ENCODE measurements around the gene AMOT. TPM values are rescaled to one million over a fixed set of nuclear protein-coding genes. Genes with fewer than 3 reads are reported as not detected.

The AMOT gene
- total and polyA plus RNA-seq, 2 donors (not counting 1 experiment from before 2014, with no cell fraction given) = 0.91 to 5.2 TPM

DNA sequence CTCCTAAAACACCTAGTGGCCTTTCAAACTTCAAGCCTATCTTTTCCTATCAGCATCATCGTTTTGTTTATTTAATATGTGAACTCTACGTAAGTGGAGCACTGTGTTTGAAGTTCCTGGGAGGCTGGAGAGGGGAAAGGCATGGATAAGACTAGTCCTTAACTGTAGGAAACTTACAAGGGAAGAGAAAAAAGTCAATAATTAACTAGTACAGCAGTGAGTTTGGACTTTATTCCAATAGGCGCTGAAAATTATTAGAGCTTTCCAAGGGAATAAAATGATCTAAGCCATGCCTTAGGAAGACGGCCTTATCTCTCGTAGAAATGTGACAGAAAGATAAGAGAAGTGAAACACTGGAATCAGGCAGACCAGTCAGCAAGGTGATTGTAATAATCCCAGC, 55.3 kb downstream of the AMOT start:
- no peak overlapping the region for H3K4me2 ChIP-seq (replicated peaks; ENCODE audit: low read depth, low read length, poor library complexity, severe bottlenecking)

DNA sequence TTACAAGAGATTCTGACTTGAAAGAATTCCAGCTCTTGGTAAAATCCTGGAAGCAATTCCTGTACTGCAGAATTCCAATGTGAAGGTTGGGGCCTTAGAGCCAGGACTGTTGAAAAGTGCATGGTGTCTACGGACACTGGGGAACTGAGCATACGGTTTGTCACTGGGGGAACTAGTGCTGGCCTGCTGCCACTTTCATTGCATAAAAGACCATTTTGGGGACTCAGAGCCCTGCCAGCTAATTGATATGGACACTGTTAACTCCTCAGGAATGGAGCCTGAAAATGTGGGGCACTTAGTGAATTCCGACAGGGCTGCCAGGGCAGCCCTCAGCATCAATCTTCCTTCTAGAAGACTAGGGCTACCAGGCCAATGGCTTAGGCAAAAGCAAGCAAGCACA, 55.9 kb downstream of the AMOT start:
- H3K9ac ChIP-seq (ENCODE audit: low read length) = no peak overlapping the region
- H3K79me2 ChIP-seq (ENCODE audit: control insufficient read depth, insufficient read depth, low read length) = no peaks in the 10 kb centered on the region
- no peak for ATAC-seq (ENCODE audit: low read depth)
- H3K9me3 Mint-ChIP-seq (ENCODE audit: insufficient read depth) = no peaks in the 10 kb centered on the region
- ChIA-PET CTCF (no interaction called here), POLR2A (no interaction called here)
- no peak overlapping the region for H3K4me3 Mint-ChIP-seq
- H3K4me2 ChIP-seq (replicated peaks; ENCODE audit: low read depth, low read length, poor library complexity, severe bottlenecking) = no peak overlapping the region
- no peaks in the 10 kb centered on the region for H3K27me3 ChIP-seq (replicated peaks in 1 of 4; ENCODE audit: control extremely low read depth in 1 of 4, control insufficient read depth in 3 of 4, insufficient read depth in 4 of 4, low read length in 3 of 4)
- H3K4me1 ChIP-seq (ENCODE audit: control insufficient read depth in 2 of 2, insufficient read depth in 2 of 2, low read length in 2 of 2) = peaks cover 0 to 5% of the 10 kb centered on the region in 2 donors
- intact Hi-C loops (cut with micrococcal nuclease) = no loop called here
- no peak overlapping the region for H3K27ac ChIP-seq (ENCODE audit: low read length in 2 of 2)
- H3K4me1 Mint-ChIP-seq = peaks cover 12% of the 10 kb centered on the region
- H3K9me3 ChIP-seq (ENCODE audit: control extremely low read depth in 1 of 3, control insufficient read depth in 2 of 3, insufficient read depth in 1 of 3, low read length in 2 of 3) = no peaks in the 10 kb centered on the region
- DNase-seq = no peak
- no peak overlapping the region for H3K27ac Mint-ChIP-seq
- H3K4me3 ChIP-seq (ENCODE audit: control extremely low read depth in 1 of 5, extremely low read depth in 1 of 5, insufficient read depth in 1 of 5, low read depth in 2 of 5, low read length in 4 of 5) = no peak overlapping the region
- no peak for TF ChIP-seq EZH2 (IDR thresholded peaks at IDR 0.05; ENCODE audit: borderline replicate concordance, insufficient read depth, low read depth, low read length, poor library complexity, severe bottlenecking)
- TF ChIP-seq CTCF (IDR thresholded peaks at IDR 0.05) = no peak
- no peaks in the 10 kb centered on the region for H4K20me1 ChIP-seq (ENCODE audit: control insufficient read depth, insufficient read depth, low read length, poor library complexity, severe bottlenecking)
- H3K27me3 Mint-ChIP-seq = no peaks in the 10 kb centered on the region
- WGBS (ENCODE audit: insufficient coverage) = 96% methylated on average over 2 of the region's 3 CpGs
- H2AFZ ChIP-seq (ENCODE audit: insufficient read depth, low read depth, low read length, poor library complexity, severe bottlenecking) = no peak overlapping the region
- no peaks in the 10 kb centered on the region for H3K36me3 ChIP-seq (replicated peaks in 1 of 2; ENCODE audit: control extremely low read depth in 1 of 2, control insufficient read depth in 1 of 2, extremely low read depth in 1 of 2, insufficient read depth in 2 of 2, low read length in 1 of 2)

More for the DNA sequence above, 55.3 kb downstream of the AMOT start:
- no peak overlapping the region for H3K4me3 Mint-ChIP-seq
- H3K79me2 ChIP-seq (ENCODE audit: control insufficient read depth, insufficient read depth, low read length) = no peaks in the 10 kb centered on the region
- no peaks in the 10 kb centered on the region for H3K36me3 ChIP-seq (replicated peaks in 1 of 2; ENCODE audit: control extremely low read depth in 1 of 2, control insufficient read depth in 1 of 2, extremely low read depth in 1 of 2, insufficient read depth in 2 of 2, low read length in 1 of 2)
- no peaks in the 10 kb centered on the region for H4K20me1 ChIP-seq (ENCODE audit: control insufficient read depth, insufficient read depth, low read length, poor library complexity, severe bottlenecking)
- 100% methylated on average over 3 of the region's 5 CpGs for WGBS (ENCODE audit: insufficient coverage)
- no peak overlapping the region for H3K27ac ChIP-seq (ENCODE audit: low read length in 2 of 2)
- no peaks in the 10 kb centered on the region for H3K9me3 Mint-ChIP-seq (ENCODE audit: insufficient read depth)
- POLR2A ChIA-PET = no interaction called here
- CTCF ChIA-PET = no interaction called here
- DNase-seq (no peak), ATAC-seq (ENCODE audit: low read depth) (no peak)
- no peaks in the 10 kb centered on the region for H3K27me3 Mint-ChIP-seq
- H3K4me1 ChIP-seq (ENCODE audit: control insufficient read depth in 2 of 2, insufficient read depth in 2 of 2, low read length in 2 of 2) = peaks cover 0 to 5% of the 10 kb centered on the region in 2 donors
- no peak for TF ChIP-seq EZH2 (IDR thresholded peaks at IDR 0.05; ENCODE audit: borderline replicate concordance, insufficient read depth, low read depth, low read length, poor library complexity, severe bottlenecking)
- TF ChIP-seq CTCF (IDR thresholded peaks at IDR 0.05) = no peak
- H3K9me3 ChIP-seq (ENCODE audit: control extremely low read depth in 1 of 3, control insufficient read depth in 2 of 3, insufficient read depth in 1 of 3, low read length in 2 of 3) = no peaks in the 10 kb centered on the region
- intact Hi-C loops (cut with micrococcal nuclease) = no loop called here
- peaks cover 12% of the 10 kb centered on the region for H3K4me1 Mint-ChIP-seq
- no peak overlapping the region for H3K9ac ChIP-seq (ENCODE audit: low read length)
- H3K27me3 ChIP-seq (replicated peaks in 1 of 4; ENCODE audit: control extremely low read depth in 1 of 4, control insufficient read depth in 3 of 4, insufficient read depth in 4 of 4, low read length in 3 of 4) = no peaks in the 10 kb centered on the region
- no peak overlapping the region for H3K4me3 ChIP-seq (ENCODE audit: control extremely low read depth in 1 of 5, extremely low read depth in 1 of 5, insufficient read depth in 1 of 5, low read depth in 2 of 5, low read length in 4 of 5)
- H2AFZ ChIP-seq (ENCODE audit: insufficient read depth, low read depth, low read length, poor library complexity, severe bottlenecking) = no peak overlapping the region
- no peak overlapping the region for H3K27ac Mint-ChIP-seq

All from B cell (primary cell).